ENCODE results near the gene KCNB1.

DNA sequence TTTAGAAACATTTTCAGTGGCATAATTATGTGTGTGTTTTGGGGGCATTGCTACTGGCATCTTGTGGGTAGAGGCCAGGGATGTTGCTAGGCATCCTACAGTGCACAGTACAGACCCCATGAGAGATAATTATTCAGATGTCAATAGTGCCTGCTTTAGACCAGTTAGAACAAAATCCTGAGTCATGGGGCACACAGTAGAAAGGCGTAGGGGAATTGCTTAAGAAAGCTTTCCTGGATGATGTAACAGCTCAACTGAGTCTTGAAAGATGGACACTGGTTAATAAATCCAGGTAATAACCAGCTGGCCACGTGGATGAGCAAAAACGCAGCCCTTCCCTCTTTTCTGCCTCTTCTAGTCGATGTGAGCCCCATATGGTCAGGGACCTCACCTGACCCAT, 51.1 kb downstream of the KCNB1 start:
- no peak for TF ChIP-seq POLR2A (IDR thresholded peaks at IDR 0.05)
- TF ChIP-seq, protein P1, sequence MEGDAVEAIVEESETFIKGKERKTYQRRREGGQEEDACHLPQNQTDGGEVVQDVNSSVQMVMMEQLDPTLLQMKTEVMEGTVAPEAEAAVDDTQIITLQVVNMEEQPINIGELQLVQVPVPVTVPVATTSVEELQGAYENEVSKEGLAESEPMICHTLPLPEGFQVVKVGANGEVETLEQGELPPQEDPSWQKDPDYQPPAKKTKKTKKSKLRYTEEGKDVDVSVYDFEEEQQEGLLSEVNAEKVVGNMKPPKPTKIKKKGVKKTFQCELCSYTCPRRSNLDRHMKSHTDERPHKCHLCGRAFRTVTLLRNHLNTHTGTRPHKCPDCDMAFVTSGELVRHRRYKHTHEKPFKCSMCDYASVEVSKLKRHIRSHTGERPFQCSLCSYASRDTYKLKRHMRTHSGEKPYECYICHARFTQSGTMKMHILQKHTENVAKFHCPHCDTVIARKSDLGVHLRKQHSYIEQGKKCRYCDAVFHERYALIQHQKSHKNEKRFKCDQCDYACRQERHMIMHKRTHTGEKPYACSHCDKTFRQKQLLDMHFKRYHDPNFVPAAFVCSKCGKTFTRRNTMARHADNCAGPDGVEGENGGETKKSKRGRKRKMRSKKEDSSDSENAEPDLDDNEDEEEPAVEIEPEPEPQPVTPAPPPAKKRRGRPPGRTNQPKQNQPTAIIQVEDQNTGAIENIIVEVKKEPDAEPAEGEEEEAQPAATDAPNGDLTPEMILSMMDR (IDR thresholded peaks at IDR 0.05) = no peak

All from prostate gland (tissue), 2 donors.